GM23338 (cell line): ENCODE data around the gene SETDB1. TPM values are rescaled to one million over a fixed set of nuclear protein-coding genes. Genes with fewer than 3 reads are reported as not detected.
A peak's percentile ranks its signal among the peaks of the same experiment; 100 is the strongest.

ENCODE experiments used
- ATAC-seq: fragments of 200-7000 bp; cut with Tn5 transposase; 3 replicates; pipeline ENCODE4 v1.9.1; 2020
- DNase-seq: peaks from one replicate; pipeline ENCODE4 v3.0.0-alpha.2; 2015; ENCODE audit warnings: low spot score
- H2AFZ ChIP-seq: fragments of 200-600 bp; sonication (generic); 2 replicates; pipeline ENCODE4 v1.8.0; 2016; ENCODE audit warnings: antibody characterized with exemption, mild to moderate bottlenecking, moderate library complexity
- H3F3A ChIP-seq: fragments of 200-600 bp; sonication (generic); replicated peaks from 2 replicates; pipeline ENCODE4 v1.8.0; 2017; ENCODE audit warnings: antibody characterized with exemption, mixed run types, low read depth
- H3K27ac ChIP-seq: fragments of 200-600 bp; sonication (generic); 2 replicates; pipeline ENCODE4 v1.6.1; 2016; ENCODE audit warnings: low read depth
- H3K27me3 ChIP-seq: fragments of 200-600 bp; sonication (generic); 2 replicates; pipeline ENCODE4 v1.8.0; 2016; ENCODE audit warnings: mild to moderate bottlenecking, mixed run types, moderate library complexity; ENCODE audit not compliant: insufficient read depth
- H3K36me3 ChIP-seq: fragments of 200-600 bp; sonication (generic); 2 replicates; pipeline ENCODE4 v1.8.0; 2016; ENCODE audit warnings: mild to moderate bottlenecking; ENCODE audit not compliant: insufficient read depth
- H3K4me1 ChIP-seq: fragments of 200-600 bp; sonication (generic); 2 replicates; pipeline ENCODE4 v1.8.0; 2016; ENCODE audit warnings: mild to moderate bottlenecking, moderate library complexity; ENCODE audit not compliant: insufficient read depth
- H3K4me2 ChIP-seq: fragments of 200-600 bp; sonication (generic); 2 replicates; pipeline ENCODE4 v1.7.1; 2017; ENCODE audit warnings: mixed run types
- H3K4me3 ChIP-seq: fragments of 200-600 bp; sonication (generic); 2 replicates; pipeline ENCODE4 v1.6.1; 2016; ENCODE audit warnings: mixed run types
- H3K79me2 ChIP-seq: fragments of 200-600 bp; sonication (generic); replicated peaks from 2 replicates; pipeline ENCODE4 v1.8.0; 2017; ENCODE audit warnings: mild to moderate bottlenecking; ENCODE audit not compliant: insufficient read depth
- H3K9me2 ChIP-seq: fragments of 200-600 bp; sonication (generic); 2 replicates; pipeline ENCODE4 v1.8.0; 2017; ENCODE audit not compliant: insufficient read depth
- H4K20me1 ChIP-seq: fragments of 200-600 bp; sonication (generic); replicated peaks from 2 replicates; pipeline ENCODE4 v1.8.0; 2017; ENCODE audit warnings: mild to moderate bottlenecking; ENCODE audit not compliant: insufficient read depth
- H3K27ac Mint-ChIP-seq: 2 replicates; pipeline ENCODE4 v1.8.0; 2020; ENCODE audit warnings: inconsistent platforms, mild to moderate bottlenecking, moderate library complexity, mixed read lengths
- H3K27me3 Mint-ChIP-seq: 3 replicates; pipeline ENCODE4 v1.8.0; 2022; ENCODE audit warnings: low read depth, mild to moderate bottlenecking, moderate library complexity, mixed read lengths, inconsistent platforms; ENCODE audit not compliant: insufficient read depth, poor library complexity
- H3K36me3 Mint-ChIP-seq: 3 replicates; pipeline ENCODE4 v1.8.0; 2021; ENCODE audit warnings: low read depth, mild to moderate bottlenecking, inconsistent platforms, moderate library complexity, mixed read lengths
- H3K4me1 Mint-ChIP-seq: 3 replicates; pipeline ENCODE4 v1.8.0; 2020; ENCODE audit warnings: mild to moderate bottlenecking, inconsistent platforms, mixed read lengths
- H3K4me3 Mint-ChIP-seq: 3 replicates; pipeline ENCODE4 v1.8.0; 2021; ENCODE audit warnings: moderate library complexity, mild to moderate bottlenecking, inconsistent platforms, mixed read lengths
- H3K9me3 Mint-ChIP-seq: 3 replicates; pipeline ENCODE4 v1.8.0; 2020; ENCODE audit warnings: moderate library complexity, mild to moderate bottlenecking, inconsistent platforms, mixed read lengths
- CREB1 ChIP-seq: fragments of 250-450 bp; sonication (Bioruptor Pico); IDR thresholded peaks from 2 replicates; pipeline ENCODE4 v1.5.0; 2020; ENCODE audit warnings: low read depth, mild to moderate bottlenecking, moderate library complexity
- CTCF ChIP-seq, 2 experiments: fragments of 200-600 bp in 1 of 2; sonication (generic) in 1 of 2; conservative IDR thresholded peaks; 2 replicates each; pipeline versions ENCODE4 v1.5.1 to v1.6.1; 2016 to 2017; ENCODE audit warnings: antibody characterized with exemption in 2 of 2, low read depth in 2 of 2, mild to moderate bottlenecking in 2 of 2, moderate library complexity in 1 of 2
- ETS1 ChIP-seq: IDR thresholded peaks from 2 replicates; pipeline ENCODE4 v1.6.1; 2016; ENCODE audit warnings: antibody characterized with exemption
- EZH2 ChIP-seq: fragments of 200-600 bp; sonication (generic); IDR thresholded peaks from one replicate; pipeline ENCODE4 v1.8.0; 2017; ENCODE audit warnings: antibody characterized with exemption, mild to moderate bottlenecking, low read depth; ENCODE audit not compliant: unreplicated experiment
- EZH2phosphoT487 ChIP-seq: fragments of 200-600 bp; sonication (generic); IDR thresholded peaks from one replicate; pipeline ENCODE4 v1.8.1; 2018; ENCODE audit warnings: antibody characterized with exemption; ENCODE audit not compliant: unreplicated experiment
- JUNB ChIP-seq: IDR thresholded peaks from one replicate; pipeline ENCODE4 v1.6.1; 2016; ENCODE audit warnings: antibody characterized with exemption; ENCODE audit not compliant: unreplicated experiment
- NANOG ChIP-seq: IDR thresholded peaks from 2 replicates; pipeline ENCODE4 v1.6.1; 2016; ENCODE audit warnings: antibody characterized with exemption, borderline replicate concordance
- POLR2AphosphoS5 ChIP-seq: IDR thresholded peaks from 2 replicates; pipeline ENCODE4 v1.6.1; 2016; ENCODE audit warnings: antibody characterized with exemption, low read depth
- REST ChIP-seq: IDR thresholded peaks from one replicate; pipeline ENCODE4 v1.6.1; 2018; ENCODE audit warnings: antibody characterized with exemption; ENCODE audit not compliant: unreplicated experiment
- STAT1 ChIP-seq: IDR thresholded peaks from one replicate; pipeline ENCODE4 v1.6.1; 2016; ENCODE audit warnings: antibody characterized with exemption; ENCODE audit not compliant: unreplicated experiment
- ZNF114 ChIP-seq: fragments of 250-450 bp; sonication (Bioruptor Pico); IDR thresholded peaks from 2 replicates; pipeline ENCODE4 v1.5.0; 2020; ENCODE audit warnings: mild to moderate bottlenecking, moderate library complexity
- ZNF331 ChIP-seq: fragments of 250-450 bp; sonication (Bioruptor Pico); IDR thresholded peaks from 2 replicates; pipeline ENCODE4 v1.5.0; 2020; ENCODE audit warnings: low read depth, mild to moderate bottlenecking, moderate library complexity
- ZNF462 ChIP-seq: fragments of 250-450 bp; sonication (Bioruptor Pico); IDR thresholded peaks from 2 replicates; pipeline ENCODE4 v1.5.0; 2020; ENCODE audit warnings: mild to moderate bottlenecking, moderate library complexity
- polyA plus RNA-seq: library from polyadenylated mRNA; unstranded; fragments of >200 nt; fragmentation: Nextera tagmentation; extraction: Ambion mirVana; gene quantifications from 2 replicates; pipeline ENCODE4 v1.2.1, GENCODE V29; 2016
- total RNA-seq: library from RNA; depleted of rRNA; stranded (reverse); fragments of >200 nt; shearing (Covaris generic); gene quantifications from 2 replicates; pipeline ENCODE4 v1.2.3, GENCODE V29; 2014

The SETDB1 gene
- total and polyA plus RNA-seq, 2 experiments from 2014 or later, result 16.9 to 47.4 TPM

- Histone ChIP-seq H3F3A (peaks cover 7% of the 10 kb centered on the region; the same call in 1 of the 2 replicates), H3K27ac (no peak overlapping the region), H3K4me1 (peaks cover 6% of the 10 kb centered on the region; the same call in 1 of the 2 replicates), H3K4me2 (no peak overlapping the region), H3K9me2 (no peaks in the 10 kb centered on the region), H3K79me2 (peaks cover 22% of the 10 kb centered on the region), H3K27me3 (no peaks in the 10 kb centered on the region), H4K20me1 (no peaks in the 10 kb centered on the region), H3K4me3 (no peak overlapping the region), H3K36me3 (peaks cover 56% of the 10 kb centered on the region), H2AFZ (no peak overlapping the region)
- DNase-seq (no peak), ATAC-seq (no peak)
- Mint-ChIP-seq H3K27ac (no peak overlapping the region), H3K27me3 (peaks cover 5% of the 10 kb centered on the region), H3K4me3 (peak overlapping the region; percentile 50; the same call in 1 of the 3 replicates), H3K9me3 (peaks cover 4% of the 10 kb centered on the region; the same call in 2 of the 3 replicates), H3K36me3 (peaks cover 66% of the 10 kb centered on the region), H3K4me1 (no peaks in the 10 kb centered on the region)
- TF ChIP-seq ZNF114, result no peak
- no peak for TF ChIP-seq EZH2
- no peak for TF ChIP-seq POLR2AphosphoS5
- TF ChIP-seq CTCF (conservative IDR thresholded peaks at IDR 0.05; ENCODE audit: low read depth in 2 of 2), result no peak
- TF ChIP-seq JUNB, result no peak
- no peak for TF ChIP-seq REST
- no peak for TF ChIP-seq ETS1
- TF ChIP-seq NANOG, result no peak
- no peak for TF ChIP-seq EZH2phosphoT487
- TF ChIP-seq STAT1, result no peak
- TF ChIP-seq ZNF462, result no peak
- no peak for TF ChIP-seq CREB1
- TF ChIP-seq ZNF331 (CRISPR knock-in tag), result no peak
Measured at GRCh38 chr1:150928286-150928685, 2.1 kb downstream of the SETDB1 start.
